GM19351 (cell line): ENCODE measurements around the gene UPK3A.
"Not testable (repeated sequence)": the region's sequence is repeated elsewhere in the genome, so short reads cannot be mapped to it uniquely, and the experiment has no call there.

Experiments
- ATAC-seq: cut with Tn5 transposase; IDR thresholded peaks from one replicate; pipeline ENCODE4 v1.9.1; 2021; ENCODE audit warnings: mild to moderate bottlenecking, moderate library complexity; ENCODE audit not compliant: unreplicated experiment

The UPK3A gene

GRCh38 chr22:45278125-45278524 lies 6.6 kb upstream of the UPK3A start:
- no peak for ATAC-seq

GRCh38 chr22:45280587-45280980 lies 4.2 kb upstream of the UPK3A start:
- ATAC-seq = no peak

- no peak for ATAC-seq
Measured at GRCh38 chr22:45281010-45281409, 3.7 kb upstream of the UPK3A start.

GRCh38 chr22:45285263-45286058 lies 712 bp downstream of the UPK3A start:
- ATAC-seq = no peak

- ATAC-seq = no peak
Measured at GRCh38 chr22:45286854-45287551, 2.3 kb downstream of the UPK3A start.

- ATAC-seq = no peak
Measured at GRCh38 chr22:45290410-45290936, 5.7 kb downstream of the UPK3A start.

- no peak for ATAC-seq
Measured at GRCh38 chr22:45291061-45291930, 6.5 kb downstream of the UPK3A start.

GRCh38 chr22:45291931-45292290 lies 7.2 kb downstream of the UPK3A start:
- ATAC-seq = no peak

GRCh38 chr22:45292731-45293442 lies 8.1 kb downstream of the UPK3A start:
- no peak for ATAC-seq

- no peak for ATAC-seq
Measured at GRCh38 chr22:45294030-45294429, 9.3 kb downstream of the UPK3A start.

- ATAC-seq = not testable (repeated sequence)
Measured at GRCh38 chr22:45295004-45295403, 10.3 kb downstream of the UPK3A start.

- ATAC-seq = no peak
Measured at GRCh38 chr22:45295492-45295891, 10.7 kb downstream of the UPK3A start.

- no peak for ATAC-seq
Measured at GRCh38 chr22:45296628-45297297, 12.0 kb downstream of the UPK3A start.

- ATAC-seq = no peak
Measured at GRCh38 chr22:45298934-45299505, 14.3 kb downstream of the UPK3A start.

- ATAC-seq = no peak
Measured at GRCh38 chr22:45302751-45303150, 18.0 kb downstream of the UPK3A start.

- no peak for ATAC-seq
Measured at GRCh38 chr22:45303181-45303580, 18.4 kb downstream of the UPK3A start.

- ATAC-seq = no peak
Measured at GRCh38 chr22:45304971-45305370, 20.2 kb downstream of the UPK3A start.

- no peak for ATAC-seq
Measured at GRCh38 chr22:45305456-45306075, 20.8 kb downstream of the UPK3A start.

GRCh38 chr22:45306139-45306538 lies 21.4 kb downstream of the UPK3A start:
- ATAC-seq = no peak
